Cardiac fibroblast (primary cell): ENCODE results near the gene SPATA31A6.
"Not testable (repeated sequence)": the region's sequence is repeated elsewhere in the genome, so short reads cannot be mapped to it uniquely, and the experiment has no call there.

ENCODE experiments used
- DNase-seq, 2 donors: peaks; one replicate each; pipeline versions ENCODE4 v3.0.0 to v3.0.0-alpha.2; 2010; ENCODE audit warnings: low read depth in 2 of 2
- H3K4me3 ChIP-seq, 2 donors: replicated peaks in 1 of 2; 1 replicate in 1 of 2; 2 replicates in 1 of 2; pipeline ENCODE4 v1.5.1; 2011; ENCODE audit warnings: low read depth in 2 of 2, low read length in 2 of 2, mild to moderate bottlenecking in 2 of 2, moderate library complexity in 1 of 2
- CTCF ChIP-seq: IDR thresholded peaks from one replicate; pipeline ENCODE4 v1.5.1; 2011; ENCODE audit warnings: low read depth, mild to moderate bottlenecking, low read length, inconsistent platforms

SPATA31A6 gene

GRCh38 chr9:42183359-42183758 lies at the start of gene SPATA31A6:
TSS of gene SPATA31A6 (plus strand) at chr9:42183659. CDS start at chr9:42183688, 29 bp downstream.
- not testable (repeated sequence) for DNase-seq, H3K4me3 ChIP-seq

- DNase-seq: peak; percentile 26 to 33
- peak; percentile 30 for TF ChIP-seq CTCF
- not testable (repeated sequence) for H3K4me3 ChIP-seq
These were observed 23.2 kb upstream of the SPATA31A6 start for GRCh38 chr9:42160299-42160698.

GRCh38 chr9:42219861-42220260 lies 36.4 kb downstream of the SPATA31A6 start:
- DNase-seq: peak; percentile 45 to 70
- not testable (repeated sequence) for H3K4me3 ChIP-seq

- H3K4me3 ChIP-seq: not testable (repeated sequence)
- DNase-seq: peak; percentile 61 to 75
These were observed 39.8 kb downstream of the SPATA31A6 start for GRCh38 chr9:42223230-42223629.

GRCh38 chr9:42233031-42233430 lies 49.6 kb downstream of the SPATA31A6 start:
- DNase-seq: peak; percentile 37 to 61

GRCh38 chr9:42234610-42235009 lies 51.2 kb downstream of the SPATA31A6 start:
- DNase-seq, H3K4me3 ChIP-seq: not testable (repeated sequence)

More at GRCh38 chr9:42233031-42233430, 49.6 kb downstream of the SPATA31A6 start:
- H3K4me3 ChIP-seq: not testable (repeated sequence)

GRCh38 chr9:42235352-42235991 lies 52.0 kb downstream of the SPATA31A6 start:
- DNase-seq: peak in 1 of 2 donors; percentile 55
- H3K4me3 ChIP-seq: not testable (repeated sequence)

- not testable (repeated sequence) for H3K4me3 ChIP-seq, DNase-seq
These were observed 52.6 kb downstream of the SPATA31A6 start for GRCh38 chr9:42236097-42236496.

GRCh38 chr9:42237381-42237780 lies 53.9 kb downstream of the SPATA31A6 start:
- not testable (repeated sequence) for H3K4me3 ChIP-seq
- peak in 1 of 2 donors; percentile 7 for DNase-seq

- DNase-seq: peak in 1 of 2 donors; percentile 19
- H3K4me3 ChIP-seq: not testable (repeated sequence)
These were observed 55.4 kb downstream of the SPATA31A6 start for GRCh38 chr9:42238862-42239261.
